Stimulated activated CD8-positive, alpha-beta memory T cell treated with anti-CD3 and anti-CD28 coated beads, Interleukin-7, amount 100 ng/mL, for 24 hours (primary cell): Measurements from ENCODE around the gene DIPK1B.
A peak's percentile ranks its signal among the peaks of the same experiment; 100 is the strongest.

Experiments used
- DNase-seq: peaks from one replicate; pipeline ENCODE4 v3.0.0-alpha.2; 2020; ENCODE audit warnings: low read depth

Gene DIPK1B

DNA sequence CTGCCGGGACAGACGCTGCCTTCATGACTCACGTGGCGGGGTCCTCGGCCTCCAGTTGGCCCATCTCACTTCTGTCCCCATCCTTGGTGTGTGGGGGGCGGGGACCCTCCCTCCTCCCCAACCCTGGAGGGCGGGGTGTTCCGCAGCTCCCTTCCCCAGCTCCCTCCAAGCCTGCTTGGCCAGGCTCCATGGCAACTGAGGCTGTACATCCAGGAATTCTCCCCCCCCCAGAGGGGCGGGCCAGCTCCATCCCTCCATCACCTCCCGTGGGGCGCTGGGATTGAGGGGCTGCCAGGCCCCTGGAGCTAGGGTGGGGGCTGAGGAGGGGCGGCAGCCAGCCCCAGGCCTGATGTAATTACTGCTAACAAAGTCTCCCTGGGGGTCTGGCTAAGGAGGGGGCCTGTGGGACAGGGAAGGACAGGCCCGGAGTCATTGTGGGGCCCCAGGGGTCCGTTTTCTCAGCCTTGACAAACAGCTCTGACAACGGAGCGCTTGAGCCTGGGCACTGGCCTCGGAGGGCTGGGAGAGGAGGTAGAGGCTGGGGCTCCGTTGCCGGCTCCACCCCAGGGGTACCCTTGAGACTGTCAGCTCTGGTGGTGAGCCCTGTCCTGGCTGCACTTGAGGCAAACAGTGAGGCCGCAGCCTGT is 8.0 kb downstream of the DIPK1B start:
- no peak for DNase-seq

DNA sequence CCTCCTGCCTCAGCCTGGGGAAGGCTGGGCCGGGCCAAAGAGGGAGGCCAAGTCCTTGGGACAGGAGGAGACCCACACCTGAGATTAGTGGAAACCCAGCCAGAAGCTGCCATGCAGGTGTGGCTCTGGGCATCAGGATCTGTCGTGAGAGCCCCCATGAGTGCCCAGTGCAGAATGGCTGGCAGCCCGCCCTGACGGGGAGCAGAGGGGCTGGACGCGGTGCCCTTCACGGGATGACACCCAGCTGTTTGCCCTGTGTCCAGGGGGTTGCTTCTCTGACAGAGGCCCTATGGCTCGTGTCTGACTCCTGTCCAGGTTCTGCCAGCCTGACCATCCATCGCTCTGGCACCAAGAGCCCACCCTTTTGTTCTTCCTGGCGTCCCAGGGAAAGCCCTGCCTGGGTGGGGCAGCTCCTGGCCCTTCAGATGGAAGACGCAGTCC is 8.5 kb downstream of the DIPK1B start:
- no peak for DNase-seq

DNA sequence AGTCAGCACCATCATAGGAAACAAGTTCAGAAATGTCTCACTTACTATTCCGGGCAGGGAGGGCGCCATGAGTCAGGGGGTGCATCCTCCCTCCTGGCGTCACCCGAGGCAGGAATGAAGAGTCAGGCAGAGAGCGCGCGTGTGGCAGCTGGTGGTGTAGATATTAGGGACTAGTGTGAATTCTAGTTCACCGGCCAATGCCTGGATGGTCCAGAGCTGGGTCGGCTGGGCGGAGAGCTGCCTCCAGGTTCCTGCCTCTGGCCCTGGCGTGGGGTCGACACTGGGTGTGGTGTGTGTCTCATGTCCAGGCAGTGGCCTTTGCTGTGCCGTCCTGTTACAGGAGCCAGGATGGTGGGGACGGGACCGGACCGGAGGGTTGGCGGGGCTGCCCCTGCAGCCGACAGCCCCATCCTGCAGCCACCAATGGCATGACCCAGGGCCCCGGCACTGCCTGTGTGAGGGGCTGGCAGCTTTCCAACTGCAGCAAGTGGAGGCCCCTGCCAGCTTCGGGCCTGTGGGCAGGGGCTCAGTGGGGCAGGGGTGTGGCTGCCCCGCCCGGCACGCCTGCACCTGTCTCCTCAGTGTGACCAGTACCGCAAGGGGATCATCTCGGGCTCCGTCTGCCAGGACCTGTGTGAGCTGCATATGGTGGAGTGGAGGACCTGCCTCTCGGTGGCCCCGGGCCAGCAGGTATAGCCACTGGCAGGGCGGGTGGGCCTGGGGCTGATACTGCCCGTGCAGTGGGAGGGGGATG is 9.1 kb downstream of the DIPK1B start:
- DNase-seq, result no peak

DNA sequence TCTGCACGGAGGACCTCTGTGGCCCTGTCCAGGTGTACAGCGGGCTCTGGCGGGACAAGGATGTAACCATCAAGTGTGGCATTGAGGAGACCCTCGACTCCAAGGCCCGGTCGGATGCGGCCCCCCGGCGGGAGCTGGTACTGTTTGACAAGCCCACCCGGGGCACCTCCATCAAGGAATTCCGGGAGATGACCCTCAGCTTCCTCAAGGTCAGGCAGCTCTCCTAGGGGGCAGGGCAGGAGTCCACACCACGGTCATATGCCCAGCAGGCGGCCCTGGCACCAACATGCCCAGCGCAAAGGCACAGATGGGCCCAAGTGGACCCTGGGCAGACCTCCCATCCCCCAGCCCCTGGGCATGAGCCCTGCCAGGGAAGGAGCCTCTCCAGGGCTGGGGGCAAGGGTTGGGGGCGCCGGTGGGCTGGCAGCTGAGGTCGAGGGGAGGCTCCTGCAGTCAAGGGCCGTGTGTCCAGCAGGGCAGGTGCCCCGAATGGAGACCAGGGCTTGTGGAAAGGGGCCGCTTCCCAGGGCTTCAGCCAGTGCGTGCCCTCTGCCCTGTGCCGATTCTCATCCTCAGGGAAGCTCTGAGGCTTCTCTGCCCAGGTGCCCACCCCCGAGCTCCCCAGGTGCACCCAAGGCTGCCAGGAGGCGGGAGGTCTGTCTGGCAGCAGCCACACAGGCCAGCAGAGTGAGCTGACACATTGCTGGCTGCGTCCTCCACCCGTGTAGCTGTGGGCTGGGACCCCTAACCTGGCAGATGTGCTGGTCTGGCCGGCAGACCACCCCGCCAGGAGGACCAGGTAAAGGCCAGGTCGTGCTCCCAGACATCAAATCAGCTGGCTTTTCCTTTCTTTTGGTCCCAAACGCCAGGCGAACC is 10.0 kb downstream of the DIPK1B start:
- no peak for DNase-seq

DNA sequence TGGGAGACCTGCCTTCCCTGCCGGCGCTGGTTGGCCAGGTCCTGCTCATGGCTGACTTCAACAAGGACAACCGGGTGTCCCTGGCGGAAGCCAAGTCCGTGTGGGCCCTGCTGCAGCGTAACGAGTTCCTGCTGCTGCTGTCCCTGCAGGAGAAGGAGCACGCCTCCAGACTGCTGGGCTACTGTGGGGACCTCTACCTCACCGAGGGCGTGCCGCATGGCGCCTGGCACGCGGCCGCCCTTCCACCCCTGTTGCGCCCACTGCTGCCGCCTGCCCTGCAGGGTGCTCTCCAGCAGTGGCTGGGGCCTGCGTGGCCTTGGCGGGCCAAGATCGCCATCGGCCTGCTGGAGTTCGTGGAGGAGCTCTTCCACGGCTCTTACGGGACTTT is 10.6 kb downstream of the DIPK1B start:
- no peak for DNase-seq

DNA sequence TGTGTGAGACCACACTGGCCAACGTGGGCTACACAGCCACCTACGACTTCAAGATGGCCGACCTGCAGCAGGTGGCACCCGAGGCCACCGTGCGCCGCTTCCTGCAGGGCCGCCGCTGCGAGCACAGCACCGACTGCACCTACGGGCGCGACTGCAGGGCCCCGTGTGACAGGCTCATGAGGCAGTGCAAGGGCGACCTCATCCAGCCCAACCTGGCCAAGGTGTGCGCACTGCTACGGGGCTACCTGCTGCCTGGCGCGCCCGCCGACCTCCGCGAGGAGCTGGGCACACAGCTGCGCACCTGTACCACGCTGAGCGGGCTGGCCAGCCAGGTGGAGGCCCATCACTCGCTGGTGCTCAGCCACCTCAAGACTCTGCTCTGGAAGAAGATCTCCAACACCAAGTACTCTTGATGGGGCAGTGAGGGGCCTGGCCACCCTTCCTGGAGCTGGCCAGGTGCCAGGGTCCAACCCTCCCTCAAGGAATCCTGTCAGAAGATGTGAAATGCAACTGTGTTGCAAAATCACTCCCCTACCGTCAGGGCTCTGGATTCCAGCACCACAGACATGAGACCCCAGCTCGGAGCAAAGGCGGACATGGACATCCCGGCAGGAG is 11.1 kb downstream of the DIPK1B start:
- no peak for DNase-seq

DNA sequence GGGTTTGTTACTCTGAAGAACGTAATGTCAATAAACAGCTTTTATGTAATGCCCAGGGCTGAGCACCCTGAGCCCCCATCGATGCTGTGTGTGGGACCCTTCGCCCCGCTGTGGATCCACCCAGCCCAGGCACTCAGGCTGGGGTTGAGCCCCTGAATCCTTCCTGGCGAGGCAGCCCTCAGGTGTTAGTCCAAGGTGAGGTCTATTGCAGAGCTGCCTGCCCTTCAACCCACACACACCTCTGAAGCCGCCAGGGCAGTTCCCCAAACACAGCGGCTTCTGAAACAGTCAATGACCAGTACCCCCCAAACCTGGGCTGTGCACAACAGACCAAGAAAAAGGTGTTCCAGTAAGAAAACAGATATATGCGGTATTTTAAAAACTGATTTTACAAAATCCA is 11.6 kb downstream of the DIPK1B start:
- no peak for DNase-seq

DNA sequence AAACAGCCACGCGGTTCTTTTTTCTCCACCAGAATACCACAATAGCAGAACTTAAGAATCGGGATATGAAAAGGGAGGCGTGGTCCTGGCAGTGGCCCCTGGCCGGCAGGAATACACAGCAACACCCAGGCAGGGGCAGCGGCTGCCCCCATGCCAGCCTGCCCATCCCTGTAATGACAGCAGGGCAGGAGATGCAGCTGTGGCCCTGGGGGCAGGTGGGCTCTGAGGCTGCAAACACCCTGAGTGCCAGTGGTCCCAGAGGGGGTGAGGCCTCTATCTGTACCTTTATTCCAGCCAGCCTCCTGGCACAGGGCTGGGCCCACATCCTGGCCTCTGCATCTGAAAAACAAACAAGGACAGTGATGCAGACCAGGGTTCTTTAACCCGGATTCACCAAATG is 12.4 kb downstream of the DIPK1B start:
- no peak for DNase-seq

DNA sequence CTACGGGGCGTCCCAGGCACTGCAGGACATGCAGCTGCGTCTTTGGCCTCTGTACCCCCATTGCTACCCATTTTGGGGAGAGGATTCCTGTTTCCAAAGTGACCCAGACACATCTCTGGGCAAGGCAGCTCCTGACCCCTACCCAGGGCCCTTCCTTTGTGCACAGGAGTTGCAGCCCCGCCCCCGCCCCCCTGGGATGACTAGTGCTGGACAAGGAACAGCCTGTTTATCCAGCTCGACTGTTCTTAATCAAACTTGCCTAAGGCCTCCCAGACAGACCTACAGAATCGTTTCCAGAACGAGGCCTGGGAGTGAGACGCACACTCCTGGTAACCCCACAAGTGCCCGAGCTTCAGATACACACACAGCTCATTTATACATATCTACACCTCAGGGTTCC is 13.2 kb downstream of the DIPK1B start:
- DNase-seq, result no peak

DNA sequence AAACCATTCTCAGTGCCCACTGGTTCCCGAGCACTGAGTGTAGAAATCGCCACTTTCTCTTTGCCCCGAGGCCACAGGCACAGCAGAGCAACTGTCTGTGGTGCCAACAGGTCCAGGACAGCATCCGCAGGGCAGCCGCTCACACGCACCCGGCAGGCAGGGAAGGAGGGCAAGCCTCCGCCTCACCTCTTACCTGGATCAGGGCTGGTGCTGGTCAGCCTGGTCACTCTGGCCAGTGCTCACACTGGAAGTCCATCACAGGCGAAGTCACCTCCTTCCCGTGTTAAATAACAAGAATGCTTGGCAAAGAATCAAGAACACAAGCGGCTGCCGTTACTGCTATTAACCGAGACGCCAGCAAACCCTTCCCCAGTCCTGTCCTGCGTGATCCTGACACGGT is 13.7 kb downstream of the DIPK1B start:
- no peak for DNase-seq

DNA sequence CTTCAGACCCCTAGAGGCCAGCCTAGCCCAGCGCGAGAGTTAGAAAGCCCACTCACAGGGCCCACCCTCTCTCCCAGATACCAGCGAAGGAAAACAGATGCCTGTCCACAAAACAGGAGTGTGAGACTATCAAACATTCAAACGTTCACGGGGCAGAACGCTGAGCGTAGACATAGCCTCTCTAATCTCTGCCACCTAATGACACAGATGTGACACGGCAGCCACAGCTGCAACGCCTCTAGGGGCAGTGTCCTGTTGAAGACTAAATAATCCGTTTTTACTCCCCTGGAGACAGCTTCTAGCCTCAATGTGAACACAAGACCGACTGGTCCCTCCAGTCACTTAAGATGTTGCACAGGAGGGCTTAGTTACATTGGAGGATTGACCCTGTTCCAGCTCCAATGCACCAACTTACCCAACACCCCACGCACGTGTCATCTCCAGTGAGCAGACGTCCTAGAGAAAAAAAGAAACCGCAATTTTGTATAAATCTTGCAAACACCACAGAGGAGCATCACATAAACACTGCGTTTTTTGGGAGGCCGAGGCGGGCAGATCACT is 14.3 kb downstream of the DIPK1B start:
- DNase-seq, result no peak

DNA sequence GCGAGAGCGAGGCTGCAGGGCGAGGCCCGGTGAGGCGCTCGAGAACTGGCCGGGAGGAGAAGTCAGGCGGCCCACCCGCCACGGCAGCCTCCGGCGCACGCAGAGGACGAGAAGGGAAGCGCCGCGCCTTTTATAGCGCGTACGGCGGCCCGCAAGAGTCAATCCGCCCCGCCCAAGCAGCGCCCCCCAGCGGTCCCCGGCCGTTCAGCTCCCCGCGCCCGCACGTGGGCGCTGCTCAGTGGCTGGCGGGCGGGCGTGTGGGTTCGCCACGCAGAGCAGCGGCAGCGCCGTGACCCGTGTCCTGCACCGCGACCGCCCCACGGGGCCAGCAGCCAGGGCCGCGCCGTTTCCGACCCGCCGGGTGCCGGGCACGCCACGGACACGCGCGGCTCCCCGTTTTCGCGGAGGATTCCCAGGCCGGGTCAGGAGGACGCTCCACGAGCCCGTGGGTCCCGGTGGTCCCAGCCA is 15.7 kb downstream of the DIPK1B start:
- DNase-seq, result peak; percentile 81

DNA sequence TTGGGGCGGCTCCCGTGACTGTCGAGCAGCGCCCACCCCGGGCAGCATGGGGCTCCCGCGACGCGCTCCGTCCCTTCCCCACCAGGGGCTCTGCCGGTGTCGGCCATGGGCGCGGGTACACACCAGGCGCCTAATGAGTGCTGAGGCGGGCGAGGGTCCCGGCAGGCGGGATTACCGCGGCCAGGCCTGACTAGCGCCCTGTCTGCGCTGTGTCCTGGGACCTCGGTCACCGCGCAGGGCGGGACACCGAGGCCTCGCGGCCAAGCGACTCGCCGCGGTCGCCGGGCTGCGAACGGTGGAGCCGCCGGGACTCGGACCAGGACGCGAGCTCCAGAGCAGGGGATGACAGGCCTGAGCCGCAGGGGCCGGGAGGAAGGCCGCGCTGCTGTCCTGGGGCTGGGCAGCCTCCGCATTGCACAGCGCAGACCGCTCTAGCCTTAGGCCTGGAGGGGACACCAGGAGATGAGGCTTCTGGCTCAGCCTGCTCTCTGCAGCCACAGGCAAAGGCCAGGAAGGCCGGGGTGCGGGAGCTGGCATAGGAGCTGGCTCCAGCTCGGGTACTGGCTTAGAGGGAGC is 16.3 kb downstream of the DIPK1B start:
- no peak for DNase-seq

DNA sequence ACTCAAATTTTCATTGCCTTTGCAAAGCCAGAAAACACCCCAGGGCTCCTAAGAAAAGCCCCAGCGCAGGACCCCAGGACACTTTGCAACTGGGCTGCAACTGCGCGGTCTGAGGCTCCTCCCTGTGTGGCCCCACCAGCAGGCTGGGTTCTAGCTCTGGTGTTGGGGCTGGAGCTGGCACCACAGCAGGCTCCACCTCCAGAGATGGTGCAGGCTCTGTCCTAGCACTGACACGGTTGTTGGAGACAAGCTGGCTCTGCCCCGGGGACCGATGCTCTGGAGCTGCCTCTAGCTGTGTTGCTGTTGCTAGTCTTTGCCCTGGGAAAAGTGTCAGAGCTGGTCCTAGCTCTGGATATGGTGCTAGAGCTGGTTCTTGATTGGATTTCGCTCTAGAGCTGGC is 16.8 kb downstream of the DIPK1B start:
- no peak for DNase-seq

DNA sequence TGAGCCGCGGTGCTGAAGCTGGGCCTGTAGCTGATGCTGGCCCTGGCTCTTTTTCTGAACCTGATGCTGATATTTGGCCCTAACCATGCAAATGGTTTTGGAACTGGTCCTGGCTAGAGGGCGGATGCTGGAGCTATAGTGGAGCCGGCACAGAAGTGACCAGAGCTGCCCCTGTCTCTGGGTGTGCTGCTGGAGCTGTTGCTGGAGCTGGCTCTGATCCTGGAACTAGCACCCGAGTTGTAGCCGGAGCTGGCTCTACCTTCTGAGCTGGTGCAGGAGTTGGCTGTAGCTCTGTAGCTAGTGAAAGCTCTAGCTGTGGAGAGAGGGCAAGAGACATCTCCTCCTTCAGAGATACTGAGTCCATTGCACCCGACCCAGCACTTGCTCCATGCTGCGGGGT is 17.6 kb downstream of the DIPK1B start:
- DNase-seq, result no peak

DNA sequence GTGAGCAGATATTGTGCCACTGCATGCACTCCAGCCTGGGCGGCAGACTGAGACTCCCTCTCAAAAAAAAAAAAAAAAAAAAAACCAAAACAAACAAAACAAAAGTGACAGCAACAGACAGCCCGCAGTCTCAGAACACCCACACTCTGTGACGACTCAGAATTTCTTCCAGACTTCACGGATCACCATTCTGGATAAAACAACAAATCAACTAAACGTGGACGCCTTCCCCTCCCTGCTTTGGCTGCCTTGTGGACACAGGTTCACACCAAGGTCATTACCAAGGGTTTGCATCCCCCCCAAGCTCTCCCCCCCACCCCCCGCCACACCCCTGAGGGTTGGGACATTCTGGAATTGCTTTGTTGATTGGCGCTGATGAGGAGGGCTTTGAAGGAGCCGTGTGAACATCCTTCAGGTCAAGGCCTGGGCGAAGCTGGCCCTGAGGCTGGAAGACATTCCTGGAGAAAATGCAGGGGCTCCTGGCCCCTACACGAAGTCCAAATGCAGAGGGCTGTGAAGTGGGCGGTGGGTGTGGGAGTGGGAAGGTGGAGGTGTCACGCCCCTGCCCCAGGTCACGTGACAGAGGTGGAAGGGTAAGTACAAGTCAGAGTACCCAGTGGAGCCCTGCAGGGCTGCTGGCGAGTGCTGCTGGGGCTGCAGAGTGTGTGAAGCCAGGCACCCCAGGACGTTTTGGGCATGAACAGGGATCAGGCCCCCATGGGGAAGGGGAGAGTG is 20.2 kb downstream of the DIPK1B start:
- DNase-seq, result no peak

DNA sequence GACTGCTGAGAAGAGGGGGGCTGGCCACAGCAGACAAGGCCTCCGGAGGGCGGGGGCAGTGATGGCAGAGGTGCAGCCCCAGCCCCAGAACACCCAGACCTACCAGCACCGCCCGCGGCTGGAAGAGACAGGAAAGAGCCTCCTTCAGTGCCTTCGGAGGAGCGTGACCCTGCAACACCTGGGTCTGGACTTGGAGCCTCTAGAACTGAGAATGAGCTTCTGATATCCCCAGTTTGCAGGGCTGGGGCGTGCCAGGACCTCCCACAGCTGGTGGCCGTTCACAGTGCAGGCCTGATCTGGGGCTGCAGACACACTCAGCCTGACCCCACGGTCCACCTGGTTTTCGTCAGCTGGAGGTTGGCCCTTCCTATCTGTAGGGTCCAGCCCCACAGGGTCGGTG is 21.2 kb downstream of the DIPK1B start:
- DNase-seq, result no peak

DNA sequence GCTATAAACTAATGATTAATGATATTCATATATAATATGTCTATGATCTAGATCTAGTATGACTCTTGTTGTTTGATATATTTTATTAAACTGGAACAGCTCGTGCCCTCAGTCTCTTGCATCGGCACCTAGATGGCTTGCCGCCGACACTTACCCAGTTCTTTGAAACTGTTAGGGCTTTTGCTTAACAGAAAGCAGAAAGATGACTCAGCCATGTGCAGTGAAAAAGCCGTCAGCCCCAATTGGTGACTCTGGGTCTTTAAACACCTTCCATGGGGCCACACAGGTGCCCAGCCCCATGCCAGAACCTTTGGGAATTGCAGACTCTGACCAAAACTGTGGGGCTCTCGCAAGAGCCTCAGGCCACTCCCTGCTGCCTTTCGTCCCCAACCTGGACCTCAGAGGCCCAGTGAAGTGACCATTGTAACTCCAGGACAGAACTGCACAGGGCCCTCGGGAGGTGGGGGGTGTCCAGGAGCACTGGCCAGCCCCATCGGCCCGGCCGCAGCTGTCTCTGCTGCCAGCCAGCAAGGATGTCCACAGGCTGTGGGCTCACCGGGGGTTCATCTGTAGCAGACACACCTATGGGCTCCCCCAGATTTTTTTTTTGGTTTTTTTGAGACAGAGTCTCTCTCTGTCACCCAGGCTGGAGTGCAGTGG is 22.6 kb downstream of the DIPK1B start:
- no peak for DNase-seq

DNA sequence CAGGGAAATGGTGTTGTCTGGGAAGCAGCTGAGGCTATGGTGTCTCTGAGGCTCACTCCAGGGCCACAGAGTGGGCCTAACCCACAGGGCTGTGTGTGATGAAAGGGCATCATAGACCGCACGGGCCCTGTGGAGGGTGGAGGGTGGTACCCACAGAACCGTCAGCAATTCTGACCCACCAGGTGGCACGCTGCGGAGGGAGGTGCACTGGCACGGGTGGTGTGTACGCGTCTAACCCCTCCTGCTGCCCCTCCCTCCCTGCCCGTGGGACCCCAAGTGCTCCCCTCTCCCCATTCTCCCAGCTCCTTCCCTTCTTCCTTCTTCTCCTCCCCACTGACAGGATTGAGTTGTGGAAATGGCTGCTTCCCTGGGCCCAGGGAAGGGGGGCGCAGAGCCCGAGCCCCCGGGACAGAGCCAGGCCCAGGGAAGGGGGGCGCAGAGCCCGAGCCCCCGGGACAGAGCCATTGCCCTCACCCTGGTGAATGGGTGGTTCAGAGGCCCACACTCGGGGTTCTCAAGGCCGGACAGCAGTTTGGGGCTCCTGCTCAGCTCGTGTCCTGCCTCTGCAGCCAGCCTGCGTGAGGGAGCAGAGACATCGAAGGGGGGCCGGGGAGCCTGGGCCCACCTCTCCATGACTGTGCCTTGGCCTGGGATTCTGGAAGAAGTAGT is 23.6 kb downstream of the DIPK1B start:
- no peak for DNase-seq

DNA sequence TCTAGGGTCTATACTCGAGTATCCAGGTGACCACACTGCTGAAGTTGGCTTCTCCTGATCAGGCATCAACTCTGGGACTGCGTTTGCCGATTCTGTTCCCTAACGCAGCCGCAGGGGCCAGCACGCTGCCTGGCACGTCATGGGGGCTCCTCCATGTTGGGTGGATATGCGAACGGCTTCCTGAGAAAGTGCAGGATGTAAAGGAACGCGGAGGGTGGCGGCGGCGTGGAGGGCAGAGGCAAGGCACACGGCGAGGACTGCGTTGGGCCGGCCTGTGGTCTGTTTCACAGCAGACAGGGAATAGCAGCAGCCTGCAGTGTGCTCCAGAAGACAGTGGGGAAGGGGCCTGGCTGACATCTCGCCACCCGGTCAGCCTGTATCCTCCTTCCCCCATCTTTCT is 26.6 kb downstream of the DIPK1B start:
- DNase-seq, result no peak
